OCI-LY3 (cell line): Measurements from ENCODE around the gene PPP1R2B.

Experiments used
- H2AFZ ChIP-seq: fragments of 200-600, 300-600 bp; shearing (Covaris generic); 2 replicates; pipeline ENCODE4 v1.6.0; 2014; ENCODE audit warnings: antibody characterized with exemption, low read depth, low read length
- H3K27ac ChIP-seq: fragments of 200-600, 300-600 bp; sonication (generic); 2 replicates; pipeline ENCODE4 v1.5.1; 2014; ENCODE audit warnings: mild to moderate bottlenecking, low read length, moderate library complexity, mixed read lengths
- H3K27me3 ChIP-seq: fragments of 200-600, 300-600 bp; sonication (generic); 2 replicates; pipeline ENCODE4 v1.6.1; 2014; ENCODE audit warnings: low read depth, low read length, mixed read lengths
- H3K36me3 ChIP-seq: fragments of 200-600, 300-600 bp; sonication (generic); replicated peaks from 2 replicates; pipeline ENCODE3; 2014; ENCODE audit warnings: low read depth, low read length, mixed read lengths
- H3K4me1 ChIP-seq: fragments of 300-600, 200-600 bp; sonication (generic); 2 replicates; pipeline ENCODE4 v1.6.1; 2014; ENCODE audit warnings: low read length, mixed read lengths
- H3K4me2 ChIP-seq: fragments of 200-600, 300-600 bp; sonication (generic); 2 replicates; pipeline ENCODE4 v1.6.1; 2014; ENCODE audit warnings: low read length, mixed read lengths
- H3K4me3 ChIP-seq: fragments of 300-600, 200-600 bp; sonication (generic); 2 replicates; pipeline ENCODE4 v1.5.1; 2014; ENCODE audit warnings: antibody characterized with exemption, mild to moderate bottlenecking, low read length, moderate library complexity
- H3K79me2 ChIP-seq: fragments of 300-600, 200-600 bp; shearing (Covaris generic); 2 replicates; pipeline ENCODE4 v1.6.1; 2014; ENCODE audit warnings: mild to moderate bottlenecking, low read length, mixed read lengths
- H3K9ac ChIP-seq: fragments of 300-600, 200-600 bp; shearing (Covaris generic); 2 replicates; pipeline ENCODE4 v1.6.0; 2014; ENCODE audit warnings: mild to moderate bottlenecking, low read length, moderate library complexity
- H3K9me3 ChIP-seq: fragments of 200-600, 300-600 bp; shearing (Covaris generic); 2 replicates; pipeline ENCODE4 v1.6.1; 2014; ENCODE audit warnings: low read length, mixed read lengths; ENCODE audit not compliant: insufficient read depth
- H4K20me1 ChIP-seq: fragments of 200-600, 300-600 bp; sonication (generic); 2 replicates; pipeline ENCODE4 v1.6.1; 2016; ENCODE audit warnings: low read length, mixed read lengths; ENCODE audit not compliant: insufficient read depth
- CTCF ChIP-seq: fragments of 200-600, 300-600 bp; sonication (generic); IDR thresholded peaks from 2 replicates; pipeline ENCODE4 v1.5.1; 2014; ENCODE audit warnings: antibody characterized with exemption, low read length, low read depth
- EZH2phosphoT487 ChIP-seq: fragments of 200-600 bp; shearing (Covaris generic); IDR thresholded peaks from 2 replicates; pipeline ENCODE4 v1.6.1; 2018; ENCODE audit warnings: antibody characterized with exemption, mixed run types, low read depth

PPP1R2B gene

DNA sequence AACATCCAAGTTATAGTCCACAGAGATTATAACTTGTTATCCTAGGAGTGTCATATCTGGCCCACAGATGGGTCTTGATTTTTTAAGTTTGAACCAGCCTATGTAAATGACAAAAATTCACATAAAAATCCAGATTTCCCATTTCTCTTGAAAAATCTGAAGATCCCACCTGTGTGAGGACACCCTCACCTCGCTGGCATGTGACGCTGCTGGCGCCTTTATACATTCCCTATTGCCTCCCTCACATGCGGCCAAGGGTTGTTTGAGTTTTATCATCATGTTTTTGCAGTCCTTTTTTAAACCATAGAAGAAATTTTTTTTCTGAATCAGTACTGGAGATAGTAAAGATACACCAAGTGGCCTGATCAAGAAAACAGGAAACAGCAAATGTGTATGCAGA is 25.9 kb upstream of the PPP1R2B start:
- H2AFZ ChIP-seq: no peak overlapping the region
- no peaks in the 10 kb centered on the region for H4K20me1 ChIP-seq
- H3K4me1 ChIP-seq: peaks cover 7% of the 10 kb centered on the region
- no peaks in the 10 kb centered on the region for H3K9me3 ChIP-seq
- no peaks in the 10 kb centered on the region for H3K36me3 ChIP-seq
- no peak overlapping the region for H3K4me3 ChIP-seq
- no peaks in the 10 kb centered on the region for H3K27me3 ChIP-seq
- no peak overlapping the region for H3K9ac ChIP-seq
- no peak overlapping the region for H3K4me2 ChIP-seq
- no peaks in the 10 kb centered on the region for H3K79me2 ChIP-seq
- TF ChIP-seq EZH2phosphoT487 (no peak), CTCF (no peak)
- H3K27ac ChIP-seq: no peak overlapping the region

DNA sequence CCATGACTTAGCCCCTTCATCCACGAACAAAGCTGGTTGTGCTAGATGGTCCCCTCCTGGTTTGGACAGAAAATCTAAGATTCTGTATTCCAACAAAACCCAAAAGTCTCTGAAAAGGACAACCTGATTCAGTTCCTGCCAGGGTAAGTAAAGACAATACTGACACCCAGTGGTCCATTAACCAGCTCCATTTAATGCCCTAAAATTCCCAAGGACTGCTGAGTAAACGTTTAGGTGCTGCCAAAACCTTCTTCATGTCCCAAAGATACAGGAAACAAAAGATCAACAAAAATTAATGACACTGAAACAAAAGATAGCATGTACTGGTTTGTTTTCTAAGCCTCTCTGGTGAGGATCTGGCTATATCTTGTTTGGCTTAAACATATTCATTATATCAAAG is 25.3 kb upstream of the PPP1R2B start:
- no peak overlapping the region for H3K4me2 ChIP-seq
- TF ChIP-seq EZH2phosphoT487 (no peak), CTCF (peak; percentile 36)

DNA sequence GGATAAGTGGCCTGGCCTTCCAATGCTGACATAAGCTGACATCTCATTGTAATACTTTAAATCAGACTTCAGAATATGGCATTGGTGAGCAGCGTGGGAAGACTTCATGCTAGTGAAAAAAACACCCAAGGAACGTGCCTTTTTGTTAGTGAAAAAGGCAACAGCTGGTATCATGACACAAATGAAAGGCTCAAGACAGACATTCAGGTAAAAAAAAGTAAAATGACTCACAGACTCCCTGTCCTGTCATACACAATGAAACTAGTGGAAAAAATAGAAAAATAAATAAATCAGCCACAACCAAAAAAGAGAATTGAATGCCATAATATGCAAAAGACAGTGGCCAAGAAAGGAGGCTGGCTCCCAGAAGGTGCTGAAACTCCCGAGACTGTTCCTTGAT is 24.4 kb upstream of the PPP1R2B start:
- no peaks in the 10 kb centered on the region for H3K36me3 ChIP-seq
- H2AFZ ChIP-seq: no peak overlapping the region; the same call in 1 of the 2 replicates
- no peak overlapping the region for H3K9ac ChIP-seq
- H3K9me3 ChIP-seq: no peaks in the 10 kb centered on the region
- no peak overlapping the region for H3K4me3 ChIP-seq
- no peaks in the 10 kb centered on the region for H4K20me1 ChIP-seq
- TF ChIP-seq EZH2phosphoT487 (no peak), CTCF (no peak)
- H3K27ac ChIP-seq: no peak overlapping the region
- H3K79me2 ChIP-seq: no peaks in the 10 kb centered on the region
- H3K4me2 ChIP-seq: peak overlapping the region; percentile 30; the same call in 1 of the 2 replicates
- peaks cover 7% of the 10 kb centered on the region for H3K4me1 ChIP-seq
- H3K27me3 ChIP-seq: no peaks in the 10 kb centered on the region

More for the DNA sequence above, 25.3 kb upstream of the PPP1R2B start:
- no peaks in the 10 kb centered on the region for H4K20me1 ChIP-seq
- no peak overlapping the region for H3K9ac ChIP-seq
- H3K4me3 ChIP-seq: no peak overlapping the region
- no peaks in the 10 kb centered on the region for H3K27me3 ChIP-seq
- no peaks in the 10 kb centered on the region for H3K9me3 ChIP-seq
- peaks cover 7% of the 10 kb centered on the region for H3K4me1 ChIP-seq
- H3K79me2 ChIP-seq: no peaks in the 10 kb centered on the region
- H3K27ac ChIP-seq: no peak overlapping the region
- no peaks in the 10 kb centered on the region for H3K36me3 ChIP-seq
- no peak overlapping the region for H2AFZ ChIP-seq

DNA sequence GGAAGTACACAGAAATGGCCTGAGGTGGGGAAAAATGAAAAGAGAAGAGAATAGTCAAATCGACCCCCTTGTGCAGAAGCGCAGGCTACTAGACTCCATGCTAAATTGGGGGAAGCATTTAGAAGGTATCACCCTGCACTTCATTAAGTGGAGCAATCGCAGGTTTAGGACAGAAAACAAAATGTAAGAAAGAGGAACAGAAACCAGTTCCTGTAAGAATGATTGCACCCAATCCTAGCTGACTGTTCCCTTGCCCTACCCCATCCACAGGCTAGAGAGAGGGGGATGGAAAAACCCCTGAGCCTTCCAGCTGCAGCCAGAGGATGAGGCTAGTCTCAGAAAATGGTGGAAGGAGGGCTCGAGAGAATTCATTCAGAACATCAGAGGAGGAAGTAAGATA is 23.9 kb upstream of the PPP1R2B start:
- no peak for TF ChIP-seq EZH2phosphoT487
- no peak for TF ChIP-seq CTCF
- Histone ChIP-seq H3K27me3 (no peaks in the 10 kb centered on the region), H3K4me2 (peak overlapping the region; percentile 30), H3K4me3 (peak overlapping the region; percentile 23; the same call in 1 of the 2 replicates), H3K79me2 (no peaks in the 10 kb centered on the region), H3K9ac (no peak overlapping the region), H3K27ac (no peak overlapping the region), H3K9me3 (no peaks in the 10 kb centered on the region), H3K4me1 (peaks cover 7% of the 10 kb centered on the region), H2AFZ (no peak overlapping the region; the same call in 1 of the 2 replicates), H4K20me1 (no peaks in the 10 kb centered on the region), H3K36me3 (no peaks in the 10 kb centered on the region)
